HG03457 (cell line): ENCODE data around the gene DAZAP1.

Source experiments
- ATAC-seq: cut with Tn5 transposase; IDR thresholded peaks from one replicate; pipeline ENCODE4 v1.9.1; 2021; ENCODE audit warnings: moderate number of reproducible peaks; ENCODE audit not compliant: unreplicated experiment

The DAZAP1 gene

DNA sequence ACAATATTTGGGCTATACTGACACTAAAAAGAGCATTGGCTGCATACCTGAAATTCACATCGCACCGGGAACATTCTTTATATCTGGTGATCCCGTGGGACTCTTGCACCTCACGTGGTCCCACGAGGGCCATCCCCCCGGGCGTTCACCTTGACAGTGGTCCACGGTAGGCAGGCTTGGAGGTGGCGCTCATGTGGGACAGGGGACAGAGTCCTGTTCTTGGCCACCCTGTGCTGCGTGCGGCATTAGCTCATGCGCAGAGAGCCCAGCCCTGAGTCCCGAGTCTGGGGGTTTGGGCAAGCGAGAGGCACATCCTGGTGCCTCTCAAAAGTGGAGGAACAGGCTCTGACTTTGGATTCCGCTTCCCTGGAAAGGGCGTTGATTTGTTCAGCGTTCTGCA is 13.5 kb upstream of the DAZAP1 start:
- no peak for ATAC-seq

GRCh38 chr19:1394252-1395193 is 12.9 kb upstream of the DAZAP1 start:
- ATAC-seq, result no peak

DNA sequence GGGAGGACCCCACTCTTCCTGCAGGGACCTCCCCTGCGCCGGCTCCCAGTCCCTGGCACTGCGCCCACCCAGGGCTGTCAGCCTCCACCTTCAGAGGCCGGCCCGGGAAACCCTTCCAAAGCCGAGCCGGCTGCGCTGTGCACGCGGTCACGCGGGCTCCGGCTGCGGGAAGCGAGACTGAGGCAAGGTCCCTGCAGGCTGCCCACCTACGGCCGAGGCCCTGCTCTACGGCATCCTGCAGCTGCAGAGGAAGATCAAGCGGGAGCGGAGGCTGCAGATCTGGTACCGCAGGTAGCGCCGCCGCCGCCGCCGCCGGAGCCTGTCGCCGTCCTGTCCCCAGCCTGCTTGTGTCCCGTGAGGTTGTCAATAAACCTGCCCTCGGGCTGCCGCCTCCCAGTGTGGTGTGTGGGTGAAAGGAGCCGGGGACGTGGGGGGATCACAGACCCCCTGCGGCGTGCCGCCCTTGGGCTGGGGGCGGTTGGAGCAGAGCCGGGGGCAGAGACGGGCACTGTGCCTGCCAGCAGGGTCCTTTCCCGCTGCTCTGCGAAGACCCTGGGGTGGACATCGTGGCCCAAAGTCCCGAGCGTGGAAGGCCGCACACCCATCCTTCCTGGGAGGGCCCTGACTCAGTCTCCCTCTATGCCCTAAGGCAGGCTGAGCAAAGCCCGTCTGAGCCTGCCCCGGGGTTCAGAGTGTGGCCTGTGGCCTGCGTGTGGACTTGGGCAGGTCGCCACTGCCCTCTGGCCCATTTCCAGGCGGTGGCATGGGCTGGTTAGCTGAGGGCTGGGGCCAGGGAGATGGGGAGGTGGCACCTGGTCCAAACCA is 12.0 kb upstream of the DAZAP1 start:
- ATAC-seq, result no peak

DNA sequence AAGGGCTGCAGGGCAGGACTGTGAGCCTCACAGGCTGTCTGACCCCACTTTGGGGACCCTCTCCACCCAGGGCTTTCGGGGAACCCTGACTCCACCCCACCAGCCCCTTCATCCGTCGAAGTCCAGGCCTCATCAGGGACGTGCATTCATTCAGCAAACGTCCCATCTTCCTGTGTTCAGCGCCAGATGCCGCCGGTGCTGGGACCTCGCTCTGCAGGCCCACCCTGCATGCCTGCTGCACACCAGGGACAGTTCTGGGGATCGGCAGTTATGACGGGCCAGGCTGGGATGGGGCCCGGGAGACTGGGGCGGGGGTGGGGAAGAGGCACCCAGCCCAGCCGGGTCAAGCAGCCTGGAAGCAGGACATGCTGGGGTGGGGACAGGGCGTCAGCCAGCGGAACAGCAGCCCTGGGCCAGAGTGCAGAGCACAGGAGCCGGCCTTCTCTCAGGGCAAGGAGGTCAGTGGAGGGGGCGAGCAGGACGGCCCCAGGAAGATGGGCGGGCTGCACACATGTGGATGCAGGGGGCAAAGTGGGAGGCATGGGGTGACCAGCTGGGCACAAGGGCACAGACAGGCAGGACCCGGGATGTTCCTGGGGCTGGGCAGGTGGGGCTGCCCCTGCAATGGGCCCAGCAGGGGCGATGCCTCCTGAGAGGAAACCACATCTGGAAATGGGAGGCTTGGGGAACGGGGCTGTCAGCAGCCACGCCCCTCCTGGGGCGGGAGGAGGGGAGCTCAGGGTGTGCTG is 11.2 kb upstream of the DAZAP1 start:
- ATAC-seq, result no peak

DNA sequence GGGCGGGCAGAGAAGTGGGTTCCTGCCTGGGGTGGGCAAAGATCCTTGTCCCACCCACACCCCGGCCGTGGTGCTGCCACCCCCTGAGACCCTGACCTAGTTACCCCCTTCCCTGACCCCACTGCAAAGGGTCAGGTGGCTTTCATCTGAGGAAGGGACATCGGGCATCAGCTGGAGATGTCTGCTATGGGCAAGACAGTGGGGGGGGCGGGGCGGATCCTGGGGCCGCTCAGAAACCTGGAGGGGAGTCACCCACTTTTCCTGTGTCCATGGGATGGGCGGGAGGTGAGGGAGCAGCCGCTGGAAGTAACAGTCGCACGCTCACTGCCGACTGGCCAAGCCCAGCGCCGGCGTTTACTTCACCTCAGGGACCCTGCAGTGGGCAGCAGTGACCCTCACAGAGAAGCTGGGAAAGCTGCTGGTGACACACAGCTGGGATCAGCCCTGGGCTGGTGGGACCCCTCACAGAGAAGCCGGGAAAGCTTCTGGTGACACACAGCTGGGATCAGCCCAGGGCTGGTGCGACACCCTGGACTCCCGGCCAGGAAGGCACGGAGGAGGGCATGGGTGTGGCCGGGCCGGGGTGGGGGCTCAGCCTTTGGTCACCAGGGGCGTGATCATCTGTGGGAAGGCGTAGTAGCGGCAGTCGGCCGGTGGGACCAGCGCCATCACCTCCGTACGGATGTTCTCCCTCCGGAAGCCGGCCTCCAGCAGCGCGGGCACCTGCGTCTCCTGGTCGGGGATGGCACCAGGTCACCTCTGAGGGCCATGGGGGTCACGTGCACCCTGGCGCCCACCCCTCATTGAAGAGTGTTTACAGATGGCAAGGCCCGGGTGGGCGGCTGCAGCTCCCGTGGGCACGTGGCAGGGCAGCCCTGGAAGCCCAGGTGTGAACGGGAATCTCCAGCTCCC is 10.4 kb upstream of the DAZAP1 start:
- ATAC-seq, result no peak

DNA sequence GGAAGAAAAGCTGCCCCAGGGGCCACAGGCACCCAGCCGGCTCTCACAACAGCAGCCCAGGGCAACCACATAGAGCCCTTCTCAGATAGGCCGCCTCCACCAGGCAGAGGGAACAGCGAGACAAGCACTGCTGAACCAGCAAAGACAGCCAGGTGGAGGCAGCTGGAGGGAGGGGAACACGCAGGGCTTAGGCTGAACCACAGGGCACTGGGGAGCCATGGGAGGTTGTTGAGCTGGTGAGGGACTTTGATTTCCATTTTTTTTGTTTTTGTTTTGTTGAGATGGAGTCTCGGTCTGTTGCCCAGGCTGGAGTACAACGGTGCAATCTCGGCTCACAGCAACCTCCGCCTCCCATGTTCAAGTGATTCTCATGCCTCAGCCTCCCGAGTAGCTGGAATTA is 9.5 kb upstream of the DAZAP1 start:
- ATAC-seq, result no peak

GRCh38 chr19:1399079-1399478 is 8.3 kb upstream of the DAZAP1 start:
- ATAC-seq, result no peak

- no peak for ATAC-seq
Measured at GRCh38 chr19:1399745-1400144, 7.6 kb upstream of the DAZAP1 start.

- ATAC-seq, result no peak
Measured at GRCh38 chr19:1400281-1401137, 6.9 kb upstream of the DAZAP1 start.

DNA sequence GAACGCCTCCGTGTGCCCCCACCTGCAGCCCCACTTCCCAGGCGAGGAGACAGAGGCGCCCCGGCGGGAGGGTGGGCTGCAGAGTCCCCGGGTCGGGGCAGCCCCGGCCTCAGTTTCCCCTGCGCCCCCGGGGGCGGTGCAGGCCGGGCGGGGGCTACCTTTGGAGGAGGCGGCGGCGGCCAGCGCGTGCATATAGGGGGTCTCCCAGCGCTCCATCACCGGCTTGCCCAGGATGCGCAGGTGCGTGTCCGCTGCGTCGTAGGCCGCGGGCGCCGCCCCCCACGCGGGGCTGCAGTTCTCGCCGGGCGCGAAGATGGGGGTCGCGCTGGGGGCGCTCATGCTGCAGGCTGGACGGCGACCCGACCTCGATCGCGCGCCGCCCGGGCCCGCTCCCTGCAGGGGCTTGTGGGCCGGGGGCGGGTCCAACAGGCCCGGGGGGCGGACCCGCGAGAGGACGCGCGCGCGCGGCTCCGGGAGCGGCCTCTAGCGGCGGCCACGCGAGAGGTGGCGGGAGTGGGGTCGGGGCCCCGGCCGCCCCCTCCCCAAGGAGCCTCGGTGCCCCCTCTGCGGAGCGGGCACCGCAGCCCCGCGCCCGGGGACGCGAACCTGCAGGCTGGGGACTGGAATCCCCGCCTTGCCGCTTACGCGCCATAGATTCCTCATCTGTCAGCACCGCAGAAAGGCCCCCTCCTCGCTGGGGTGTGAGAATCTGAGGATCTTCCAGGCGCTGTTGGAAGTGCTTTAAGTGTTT is 6.1 kb upstream of the DAZAP1 start, which contains the start of gene GAMT:
Gene GAMT, minus strand, starts transcription at position 405 of the 751 bp plus-strand sequence. Its CDS starts 66 bp downstream, at position 339.
- no peak for ATAC-seq

- ATAC-seq, result no peak
Measured at GRCh38 chr19:1401889-1402217, 5.5 kb upstream of the DAZAP1 start.

DNA sequence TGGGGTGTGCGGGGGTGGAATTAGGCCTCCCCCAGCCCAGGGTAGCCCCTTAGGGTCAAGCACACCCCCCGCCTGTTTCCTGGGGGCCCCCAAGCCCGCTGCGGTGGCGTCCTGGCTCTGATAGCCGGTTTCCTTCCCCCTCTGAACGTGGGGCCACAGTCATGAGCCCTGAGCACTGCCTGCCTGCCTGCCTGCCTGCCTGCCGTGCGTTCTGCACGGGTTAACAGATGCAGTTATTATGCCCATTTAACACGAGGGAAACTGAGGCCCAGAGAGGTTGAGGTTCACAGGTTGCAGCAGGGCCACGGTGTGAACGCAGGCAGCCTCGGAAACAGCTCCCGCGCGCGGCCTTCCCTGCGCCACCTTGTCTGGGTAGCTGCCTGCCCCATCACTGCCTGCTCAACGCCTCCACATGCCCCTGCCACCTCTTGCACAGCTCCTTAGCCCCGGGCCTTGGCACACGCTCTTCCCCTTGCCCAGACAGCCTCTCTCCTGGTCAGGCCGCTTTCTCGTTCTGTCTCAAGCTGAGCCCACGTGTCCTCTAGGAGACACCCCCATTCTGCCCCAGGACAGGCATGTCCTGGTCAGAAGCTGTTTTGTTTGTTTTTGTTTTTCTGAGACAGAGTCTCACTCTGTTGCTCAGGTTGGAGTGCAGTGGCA is 4.8 kb upstream of the DAZAP1 start:
- no peak for ATAC-seq

GRCh38 chr19:1406774-1407527 is 435 bp upstream of the DAZAP1 start:
- ATAC-seq, result peak; percentile 72

DNA sequence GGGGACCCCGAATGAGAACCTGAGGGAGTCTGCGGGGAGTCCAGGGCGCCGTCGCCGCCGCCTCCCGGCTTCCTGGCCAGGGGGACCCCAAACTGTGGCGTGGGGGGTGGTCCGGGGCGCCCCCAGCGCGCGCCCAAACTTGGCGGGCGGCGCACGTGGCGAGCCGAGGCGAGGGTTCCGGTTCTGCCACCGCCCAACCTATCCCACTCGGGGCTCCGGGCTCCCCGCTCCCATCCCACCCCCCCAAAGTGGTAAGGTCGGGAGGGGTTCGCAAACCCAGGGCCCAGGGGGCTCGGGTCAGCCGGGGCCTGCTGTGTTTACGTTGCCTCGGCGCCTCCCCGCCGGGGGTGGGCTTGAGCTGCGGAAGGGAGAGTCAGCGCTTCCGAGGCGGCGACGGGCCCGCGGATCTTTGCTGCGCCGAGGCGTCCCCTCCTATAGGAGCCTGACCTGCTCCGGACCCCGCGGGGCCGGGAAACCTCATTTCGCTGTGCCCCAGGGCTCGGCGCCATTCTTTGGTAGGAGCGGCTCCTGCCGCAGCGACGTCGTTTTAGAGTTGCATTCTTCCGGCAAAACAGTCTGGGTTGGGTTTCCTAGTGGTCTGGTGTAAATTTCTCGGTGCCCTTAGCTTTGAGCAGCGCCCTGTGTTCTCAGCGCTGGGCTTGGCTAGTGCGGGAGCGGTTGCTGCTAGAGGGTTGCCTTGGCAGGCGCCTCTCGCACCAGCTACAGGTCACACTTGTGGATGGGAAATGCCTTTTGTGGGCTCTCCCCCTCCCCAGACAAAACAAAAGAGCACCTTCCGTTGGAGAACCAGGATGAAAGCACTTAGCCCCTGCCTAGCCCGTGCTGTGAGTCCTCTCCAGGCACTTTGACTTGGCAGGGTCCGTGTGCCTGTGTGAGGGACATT is 1.2 kb downstream of the DAZAP1 start:
- ATAC-seq, result no peak

GRCh38 chr19:1409204-1410005 is 2.0 kb downstream of the DAZAP1 start:
- no peak for ATAC-seq
